ENCODE measurements around the gene ARHGEF6. TPM values are rescaled to one million over a fixed set of nuclear protein-coding genes. Genes with fewer than 3 reads are reported as not detected.
"Not testable (repeated sequence)": the region's sequence is repeated elsewhere in the genome, so short reads cannot be mapped to it uniquely, and the experiment has no call there.

Gene ARHGEF6
- total and polyA plus RNA-seq, 2 donors, result 11.2 to 28.5 TPM

- 98% methylated on average over 2 of the region's 2 CpGs for WGBS
Measured at GRCh38 chrX:136771869-136772268, 8.9 kb downstream of the ARHGEF6 start.

GRCh38 chrX:136768469-136769084, 12.2 kb downstream of the ARHGEF6 start:
- no peaks in the 10 kb centered on the region for H3K36me3 ChIP-seq (ENCODE audit: insufficient read depth)
- WGBS, result 49% methylated on average over 7 of the region's 7 CpGs
- no peak for DNase-seq (ENCODE audit: extremely low spot score)
- no peak overlapping the region for H3K4me3 ChIP-seq (ENCODE audit: low read depth, low read length)
- no peak overlapping the region for H3K27ac ChIP-seq (ENCODE audit: low read depth)
- H3K4me1 ChIP-seq (ENCODE audit: insufficient read depth), result no peaks in the 10 kb centered on the region

More at GRCh38 chrX:136771869-136772268, 8.9 kb downstream of the ARHGEF6 start:
- H3K27ac ChIP-seq (ENCODE audit: low read depth); DNase-seq (ENCODE audit: extremely low spot score); H3K4me1 ChIP-seq (ENCODE audit: insufficient read depth); H3K36me3 ChIP-seq (ENCODE audit: insufficient read depth); H3K4me3 ChIP-seq (ENCODE audit: low read depth, low read length): not testable (repeated sequence)

DNA sequence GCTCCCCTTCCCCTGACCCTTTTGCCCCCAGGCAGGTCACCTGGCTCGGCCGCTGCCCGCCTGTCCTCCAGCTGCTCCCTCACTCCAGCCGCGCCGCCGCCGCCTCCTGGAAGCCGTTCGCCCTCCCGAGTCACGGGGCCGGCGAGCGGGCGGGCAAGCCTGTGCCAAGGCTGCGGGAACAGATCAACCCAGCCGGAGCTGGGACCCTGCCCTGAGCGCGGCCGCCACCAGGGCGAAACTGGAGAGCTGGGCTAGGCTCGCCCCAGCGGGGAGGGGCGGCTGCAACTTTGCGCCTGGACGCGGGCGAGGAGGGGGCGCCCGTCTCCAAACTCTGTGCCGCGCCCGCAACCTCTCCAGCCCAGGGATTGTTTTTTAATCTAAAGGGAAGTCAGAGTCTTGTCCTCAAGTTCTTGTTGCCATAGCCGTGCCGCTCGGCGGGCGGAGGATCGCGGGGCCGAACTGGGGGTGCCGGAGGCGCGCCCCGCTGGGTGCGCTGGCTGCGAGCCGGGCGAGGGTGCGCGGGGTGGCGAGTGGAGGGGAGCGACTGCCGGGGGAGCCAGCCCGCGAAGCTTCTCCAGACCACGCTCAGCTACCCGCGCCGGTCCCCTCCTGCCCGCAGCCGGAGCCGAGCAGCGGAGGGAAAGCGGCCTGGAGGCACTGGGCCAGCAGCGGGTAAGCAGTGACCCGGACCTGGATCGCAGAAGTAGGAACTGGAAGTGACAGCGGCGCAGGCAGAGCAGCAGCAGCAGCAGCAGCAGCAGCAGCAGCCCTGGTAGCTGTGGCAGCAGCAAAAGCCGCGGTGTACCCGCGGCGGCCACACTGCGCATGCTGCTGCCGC, 13.4 kb downstream of the ARHGEF6 start:
- DNase-seq (ENCODE audit: extremely low spot score), result no peak
- Histone ChIP-seq H3K27ac (ENCODE audit: low read depth) (peak overlapping the region; percentile 86), H3K4me1 (ENCODE audit: insufficient read depth) (no peaks in the 10 kb centered on the region), H3K36me3 (ENCODE audit: insufficient read depth) (no peaks in the 10 kb centered on the region), H3K4me3 (ENCODE audit: low read depth, low read length) (peak overlapping the region; percentile 73)
- 1% methylated on average over 76 of the region's 78 CpGs for WGBS

- H3K27ac ChIP-seq (ENCODE audit: low read depth), result peak overlapping the region; percentile 86
- DNase-seq (ENCODE audit: extremely low spot score), result no peak
- H3K36me3 ChIP-seq (ENCODE audit: insufficient read depth), result no peaks in the 10 kb centered on the region
- 3% methylated on average over 19 of the region's 19 CpGs for WGBS
- peak overlapping the region; percentile 73 for H3K4me3 ChIP-seq (ENCODE audit: low read depth, low read length)
- no peaks in the 10 kb centered on the region for H3K4me1 ChIP-seq (ENCODE audit: insufficient read depth)
Measured at GRCh38 chrX:136766785-136767103, 14.0 kb downstream of the ARHGEF6 start.

GRCh38 chrX:136765821-136766356, 14.8 kb downstream of the ARHGEF6 start:
- Histone ChIP-seq H3K36me3 (ENCODE audit: insufficient read depth) (no peaks in the 10 kb centered on the region), H3K27ac (ENCODE audit: low read depth) (no peak overlapping the region), H3K4me3 (ENCODE audit: low read depth, low read length) (no peak overlapping the region), H3K4me1 (ENCODE audit: insufficient read depth) (no peaks in the 10 kb centered on the region)
- DNase-seq (ENCODE audit: extremely low spot score), result no peak
- WGBS, result 60% methylated on average over 1 of the region's 1 CpG

- H3K27ac ChIP-seq (ENCODE audit: low read depth), result no peak overlapping the region
- no peaks in the 10 kb centered on the region for H3K4me1 ChIP-seq (ENCODE audit: insufficient read depth)
- no peaks in the 10 kb centered on the region for H3K36me3 ChIP-seq (ENCODE audit: insufficient read depth)
- DNase-seq (ENCODE audit: extremely low spot score), result no peak
- H3K4me3 ChIP-seq (ENCODE audit: low read depth, low read length), result no peak overlapping the region
- WGBS, result 94% methylated on average over 5 of the region's 5 CpGs
Measured at GRCh38 chrX:136764206-136764605, 16.5 kb downstream of the ARHGEF6 start.

DNA sequence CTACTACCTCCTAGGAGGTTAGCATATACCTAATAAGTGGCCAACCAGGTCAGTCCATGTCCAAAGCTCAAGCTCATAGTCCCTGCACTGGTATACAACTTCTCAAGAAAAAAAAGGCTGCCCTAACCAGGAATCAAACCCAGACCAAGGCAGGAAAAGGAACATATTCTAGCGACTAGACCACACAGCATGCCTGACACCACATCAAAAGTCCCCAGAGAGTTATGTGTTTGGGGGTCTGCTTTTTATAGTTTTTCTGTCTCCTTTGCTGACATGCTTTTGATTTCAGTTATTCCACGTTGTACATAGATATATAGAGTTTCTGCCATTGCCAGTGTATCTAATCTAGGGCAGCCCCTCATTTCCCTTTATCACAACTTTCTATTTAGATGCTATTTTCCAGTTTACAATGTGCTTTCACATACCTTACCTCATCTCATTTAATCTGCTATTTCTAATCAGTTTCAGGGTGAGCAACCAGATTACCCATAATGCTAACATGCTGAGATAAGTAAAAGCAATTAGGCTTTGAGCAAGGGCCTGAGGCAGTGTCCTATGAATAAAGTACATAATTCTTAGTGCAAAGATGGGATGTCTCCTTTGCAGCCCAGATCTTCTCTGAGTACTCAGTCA, 17.8 kb downstream of the ARHGEF6 start:
- no peak for DNase-seq (ENCODE audit: extremely low spot score)
- Histone ChIP-seq H3K4me3 (ENCODE audit: low read depth, low read length) (no peak overlapping the region), H3K27ac (ENCODE audit: low read depth) (no peak overlapping the region), H3K36me3 (ENCODE audit: insufficient read depth) (no peaks in the 10 kb centered on the region), H3K4me1 (ENCODE audit: insufficient read depth) (no peaks in the 10 kb centered on the region)
- WGBS, result 71% methylated on average over 2 of the region's 2 CpGs

- Histone ChIP-seq H3K4me1 (ENCODE audit: insufficient read depth) (no peaks in the 10 kb centered on the region), H3K27ac (ENCODE audit: low read depth) (no peak overlapping the region)
- 65% methylated on average over 3 of the region's 3 CpGs for WGBS
Measured at GRCh38 chrX:136761421-136761820, 19.3 kb downstream of the ARHGEF6 start.

DNA sequence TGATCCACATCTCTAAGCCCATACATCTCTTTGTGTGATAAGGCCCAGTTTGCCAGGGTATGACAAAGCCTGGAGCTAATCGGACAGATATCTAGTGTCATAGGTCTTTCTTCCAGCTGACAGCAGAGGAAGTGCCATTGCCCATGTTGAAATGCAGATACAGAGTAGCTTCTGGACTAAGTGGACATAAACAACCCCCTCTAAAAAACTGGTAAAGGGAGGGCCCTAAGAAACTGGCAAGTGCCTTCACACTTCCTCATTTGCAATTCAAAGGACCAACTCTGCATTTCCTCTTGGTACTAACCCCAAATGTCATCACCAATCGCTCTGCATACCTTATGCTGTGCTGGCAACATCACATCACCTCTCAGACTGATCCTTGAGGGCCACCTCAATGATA, 20.8 kb downstream of the ARHGEF6 start:
- Histone ChIP-seq H3K4me3 (ENCODE audit: low read depth, low read length) (no peak overlapping the region), H3K27ac (ENCODE audit: low read depth) (no peak overlapping the region), H3K4me1 (ENCODE audit: insufficient read depth) (no peaks in the 10 kb centered on the region), H3K36me3 (ENCODE audit: insufficient read depth) (no peaks in the 10 kb centered on the region)
- WGBS, result 71% methylated on average over 2 of the region's 2 CpGs
- no peak for DNase-seq (ENCODE audit: extremely low spot score)

More at GRCh38 chrX:136761421-136761820, 19.3 kb downstream of the ARHGEF6 start:
- Histone ChIP-seq H3K36me3 (ENCODE audit: insufficient read depth) (no peaks in the 10 kb centered on the region), H3K4me3 (ENCODE audit: low read depth, low read length) (no peak overlapping the region)
- no peak for DNase-seq (ENCODE audit: extremely low spot score)

DNA sequence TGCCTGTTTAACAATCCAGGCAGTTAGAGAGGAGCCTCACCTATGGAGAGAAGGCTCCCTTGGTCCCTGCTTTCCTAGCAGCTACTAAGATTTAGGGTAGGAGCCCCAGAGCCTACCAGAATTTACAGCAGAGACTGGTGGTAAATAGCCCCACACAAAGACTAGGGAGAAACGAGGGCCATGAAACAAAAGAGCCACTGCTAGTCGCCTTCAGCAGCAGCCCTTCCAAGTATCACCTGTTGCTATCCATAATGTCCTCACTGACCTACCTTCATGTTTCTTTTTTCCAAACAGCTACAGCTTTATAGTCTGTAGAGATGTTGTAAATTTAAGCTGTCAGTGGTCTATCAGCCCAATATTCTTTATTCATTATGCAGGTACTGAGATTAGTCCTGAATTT, 25.3 kb downstream of the ARHGEF6 start:
- Histone ChIP-seq H3K4me1 (ENCODE audit: insufficient read depth) (no peaks in the 10 kb centered on the region), H3K27ac (ENCODE audit: low read depth) (no peak overlapping the region), H3K4me3 (ENCODE audit: low read depth, low read length) (no peak overlapping the region), H3K36me3 (ENCODE audit: insufficient read depth) (no peaks in the 10 kb centered on the region)
- no peak for DNase-seq (ENCODE audit: extremely low spot score)
- 62% methylated on average over 2 of the region's 2 CpGs for WGBS

DNA sequence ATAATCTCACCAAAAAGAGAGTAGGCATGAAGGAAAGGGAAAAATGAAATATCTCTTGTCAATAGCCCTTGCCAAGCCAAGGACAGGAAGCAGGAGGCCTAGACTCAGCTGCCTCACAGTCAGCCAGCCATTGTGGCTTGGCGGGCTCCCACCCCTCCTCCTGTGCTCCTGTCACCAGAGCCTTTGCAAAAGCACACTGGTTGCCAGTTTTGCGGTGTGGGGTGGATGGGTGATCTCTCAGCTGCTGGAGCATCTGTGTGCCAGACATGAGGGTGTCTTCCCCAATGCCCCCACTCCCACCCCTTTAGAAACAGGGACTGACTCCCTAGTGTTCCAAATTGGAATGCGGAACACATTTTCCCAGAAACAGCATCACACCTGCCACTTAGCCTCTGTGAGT, 26.1 kb downstream of the ARHGEF6 start:
- no peak overlapping the region for H3K27ac ChIP-seq (ENCODE audit: low read depth)
- DNase-seq (ENCODE audit: extremely low spot score), result no peak
- no peak overlapping the region for H3K4me3 ChIP-seq (ENCODE audit: low read depth, low read length)
- 78% methylated on average over 3 of the region's 3 CpGs for WGBS
- H3K36me3 ChIP-seq (ENCODE audit: insufficient read depth), result no peaks in the 10 kb centered on the region
- no peaks in the 10 kb centered on the region for H3K4me1 ChIP-seq (ENCODE audit: insufficient read depth)

- H3K27ac ChIP-seq (ENCODE audit: low read depth), result no peak overlapping the region
- peaks cover 1% of the 10 kb centered on the region for H3K4me1 ChIP-seq (ENCODE audit: insufficient read depth)
- no peak overlapping the region for H3K4me3 ChIP-seq (ENCODE audit: low read depth, low read length)
- DNase-seq (ENCODE audit: extremely low spot score), result no peak
- 62% methylated on average over 2 of the region's 2 CpGs for WGBS
- H3K36me3 ChIP-seq (ENCODE audit: insufficient read depth), result no peaks in the 10 kb centered on the region
Measured at GRCh38 chrX:136752796-136753195, 27.9 kb downstream of the ARHGEF6 start.

GRCh38 chrX:136752346-136752745, 28.4 kb downstream of the ARHGEF6 start:
- DNase-seq (ENCODE audit: extremely low spot score), result no peak
- peaks cover 1% of the 10 kb centered on the region for H3K4me1 ChIP-seq (ENCODE audit: insufficient read depth)
- 88% methylated on average over 4 of the region's 4 CpGs for WGBS
- H3K27ac ChIP-seq (ENCODE audit: low read depth), result no peak overlapping the region
- no peak overlapping the region for H3K4me3 ChIP-seq (ENCODE audit: low read depth, low read length)
- H3K36me3 ChIP-seq (ENCODE audit: insufficient read depth), result no peaks in the 10 kb centered on the region

DNA sequence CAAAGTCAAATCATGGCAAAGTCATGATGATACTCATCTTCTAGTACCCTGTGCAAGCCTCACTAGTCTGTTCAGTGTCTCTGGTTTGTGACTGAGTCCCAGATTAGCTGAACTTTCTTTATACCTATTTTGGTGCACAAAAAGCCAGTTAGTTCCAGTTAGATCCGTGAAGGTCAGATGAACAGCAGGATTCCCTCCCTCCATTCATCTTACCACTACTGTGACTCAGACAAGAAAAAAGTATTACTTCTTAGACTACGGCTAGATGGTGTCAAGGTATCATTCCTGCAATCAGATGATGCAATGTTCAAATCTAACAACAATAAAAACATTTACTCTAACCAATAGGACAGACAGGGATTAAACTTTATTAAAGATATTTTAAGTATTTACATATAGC, 30.4 kb downstream of the ARHGEF6 start:
- 44% methylated on average over 2 of the region's 2 CpGs for WGBS

More for the DNA sequence above, 30.4 kb downstream of the ARHGEF6 start:
- Histone ChIP-seq H3K4me3 (ENCODE audit: low read depth, low read length) (no peak overlapping the region), H3K27ac (ENCODE audit: low read depth) (no peak overlapping the region), H3K36me3 (ENCODE audit: insufficient read depth) (no peaks in the 10 kb centered on the region), H3K4me1 (ENCODE audit: insufficient read depth) (peaks cover 1% of the 10 kb centered on the region)
- DNase-seq (ENCODE audit: extremely low spot score), result no peak

Measured in urinary bladder (tissue), 4 donors.